SK-N-MC (cell line): Measurements from ENCODE around the gene KRTAP9-1.

Source experiments
- EZH2 ChIP-seq: fragments of 200-600 bp; sonication (generic); IDR thresholded peaks from one replicate; pipeline ENCODE4 v1.6.1; 2017; ENCODE audit warnings: antibody characterized with exemption
- POLR2AphosphoS5 ChIP-seq: IDR thresholded peaks from 2 replicates; pipeline ENCODE4 v1.6.1; 2012; ENCODE audit warnings: mild to moderate bottlenecking, low read depth, low read length, borderline replicate concordance

GRCh38 chr17:41168121-41168520 is 21.6 kb upstream of the KRTAP9-1 start, which contains the start of gene KRTAP4-3:
- TF ChIP-seq EZH2 (no peak), POLR2AphosphoS5 (no peak)
